GM21526 (cell line): ENCODE data around the gene CREB3L2.
"Not testable (repeated sequence)": the region's sequence is repeated elsewhere in the genome, so short reads cannot be mapped to it uniquely, and the experiment has no call there.

Source experiments
- ATAC-seq: cut with Tn5 transposase; IDR thresholded peaks from one replicate; pipeline ENCODE4 v1.9.1; 2021; ENCODE audit warnings: moderate library complexity; ENCODE audit not compliant: unreplicated experiment, low FRiP score

The CREB3L2 gene

DNA sequence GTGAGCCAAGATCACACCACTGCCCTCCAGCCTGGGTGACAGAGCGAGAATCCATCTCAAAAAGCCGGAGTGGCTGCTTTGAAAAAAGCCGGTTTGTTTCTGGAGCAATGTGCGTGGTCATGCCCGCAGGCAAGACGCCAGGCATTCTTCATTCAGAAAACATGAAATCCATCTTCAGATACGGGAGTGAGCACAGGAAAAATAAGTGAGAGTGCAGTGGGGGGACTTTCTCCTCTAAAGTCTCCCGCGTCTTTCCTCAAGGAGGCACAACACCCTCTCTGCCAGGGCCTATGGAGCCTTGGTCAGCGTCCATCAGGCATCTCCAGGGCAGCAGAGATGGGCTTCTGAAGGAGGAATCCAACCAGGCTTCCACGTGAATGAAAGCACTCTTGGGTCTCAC lies 92.8 kb downstream of the CREB3L2 start:
- ATAC-seq: no peak

DNA sequence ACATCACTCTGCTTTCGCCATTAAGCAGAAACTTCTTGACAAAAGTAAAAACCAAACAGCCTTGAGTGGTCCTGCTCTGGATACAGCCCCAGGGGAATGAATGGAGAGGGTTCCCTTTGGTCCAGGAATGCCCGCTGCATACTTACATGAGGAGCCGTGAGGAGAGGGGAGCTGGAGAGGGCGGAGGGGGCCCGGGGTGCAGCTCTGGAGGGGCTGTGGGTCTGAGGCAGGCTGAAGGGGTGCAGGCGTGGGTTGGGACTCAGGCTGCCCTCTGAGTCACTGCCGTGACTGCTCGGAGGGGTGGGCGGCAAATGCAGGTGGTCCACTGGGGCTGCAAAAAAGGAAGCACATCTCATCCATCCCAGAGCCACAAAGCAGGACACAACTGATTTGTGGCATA lies 93.8 kb downstream of the CREB3L2 start:
- no peak for ATAC-seq

DNA sequence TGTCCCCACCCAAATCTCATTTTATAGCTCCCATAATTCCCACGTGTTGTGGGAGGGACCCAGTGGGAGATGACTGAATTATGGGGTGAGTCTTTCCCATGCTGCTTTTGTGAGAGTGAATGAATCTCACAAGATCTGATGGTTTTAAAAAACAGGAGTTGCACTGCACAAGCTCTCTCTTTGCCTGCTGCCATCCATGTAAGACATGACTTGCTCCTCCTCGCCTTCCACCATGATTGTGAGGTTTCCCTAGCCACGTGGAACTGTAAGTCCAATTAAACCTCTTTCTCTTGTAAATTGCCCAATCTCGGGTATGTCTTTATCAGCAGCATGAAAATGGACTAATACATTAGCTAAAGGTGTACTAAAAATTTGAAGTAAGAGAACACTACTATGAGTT lies 95.2 kb downstream of the CREB3L2 start:
- ATAC-seq: not testable (repeated sequence)

DNA sequence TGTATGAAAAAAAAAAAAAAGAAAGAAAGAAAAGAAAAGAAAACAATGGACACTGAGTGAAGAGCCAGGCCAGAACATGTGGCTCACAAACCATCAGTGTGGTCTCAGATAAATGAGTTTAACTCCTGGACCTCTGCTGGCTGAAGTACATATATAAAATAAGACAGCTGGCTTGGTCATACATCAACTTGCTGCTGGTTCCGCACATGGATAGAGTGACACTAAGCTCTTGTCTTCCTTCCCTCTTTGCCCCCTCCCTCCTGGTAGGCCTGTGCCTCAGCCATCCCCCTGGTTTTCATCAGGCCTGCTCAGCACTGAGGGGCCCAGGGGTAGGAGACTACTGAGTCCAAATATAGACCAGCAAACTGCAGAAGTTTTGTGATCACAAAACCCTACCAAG lies 97.1 kb downstream of the CREB3L2 start:
- no peak for ATAC-seq

DNA sequence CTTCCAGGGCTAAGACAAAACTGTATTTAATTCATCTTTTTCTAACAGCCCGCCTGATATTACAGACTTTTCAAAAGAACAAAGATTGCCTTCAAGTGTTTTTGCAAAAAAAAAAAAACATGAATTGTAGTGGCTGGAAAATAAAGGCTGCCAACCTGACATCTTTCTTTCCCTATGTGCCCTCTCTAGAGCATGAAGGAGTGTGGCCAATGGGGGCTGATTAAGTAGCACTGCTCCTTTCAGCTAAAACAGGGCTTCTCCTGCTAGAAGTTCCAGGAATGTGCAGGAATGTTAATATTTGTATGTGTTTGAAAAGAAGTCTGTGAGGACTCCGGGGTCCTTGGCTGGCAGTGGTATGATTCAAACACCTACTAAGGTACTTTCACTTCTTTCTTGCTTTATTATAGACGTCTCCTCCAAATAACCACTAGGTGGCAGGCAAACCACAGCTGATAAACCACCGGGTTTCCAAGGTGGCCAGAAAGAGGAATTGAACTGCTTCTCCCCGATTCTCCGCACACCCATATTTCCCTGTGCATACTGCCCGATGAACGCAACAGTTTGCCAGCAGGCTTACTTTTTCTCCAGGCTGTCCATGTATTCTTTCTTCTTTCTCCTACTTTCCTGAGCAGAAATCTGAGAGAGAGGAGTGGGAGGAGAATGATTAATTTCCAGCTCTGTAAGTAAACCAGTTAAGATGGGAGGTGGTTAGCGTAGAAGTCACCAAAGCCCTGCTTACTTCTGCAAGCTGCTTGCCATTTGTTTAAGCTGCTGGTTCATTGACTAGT lies 98.3 kb downstream of the CREB3L2 start:
- peak; percentile 78 for ATAC-seq

DNA sequence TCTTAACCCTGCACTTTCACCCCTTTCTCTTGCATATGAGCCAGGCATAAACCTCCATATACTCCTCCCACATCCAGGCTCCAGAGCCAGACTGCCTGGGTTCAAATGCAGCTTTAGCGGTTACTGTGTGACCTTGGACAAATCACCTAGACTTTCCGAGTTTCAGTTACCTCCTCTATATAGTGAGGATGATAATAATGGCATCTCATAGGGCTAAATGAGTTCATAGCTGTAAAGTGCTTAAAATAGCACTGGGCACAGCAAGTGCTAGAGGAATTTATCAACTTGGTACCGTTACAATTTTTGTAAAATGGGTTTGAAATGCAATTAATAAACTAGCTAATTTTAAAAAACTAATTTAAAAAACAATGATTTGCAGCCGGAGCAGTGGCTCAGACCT lies 101.7 kb downstream of the CREB3L2 start:
- no peak for ATAC-seq

DNA sequence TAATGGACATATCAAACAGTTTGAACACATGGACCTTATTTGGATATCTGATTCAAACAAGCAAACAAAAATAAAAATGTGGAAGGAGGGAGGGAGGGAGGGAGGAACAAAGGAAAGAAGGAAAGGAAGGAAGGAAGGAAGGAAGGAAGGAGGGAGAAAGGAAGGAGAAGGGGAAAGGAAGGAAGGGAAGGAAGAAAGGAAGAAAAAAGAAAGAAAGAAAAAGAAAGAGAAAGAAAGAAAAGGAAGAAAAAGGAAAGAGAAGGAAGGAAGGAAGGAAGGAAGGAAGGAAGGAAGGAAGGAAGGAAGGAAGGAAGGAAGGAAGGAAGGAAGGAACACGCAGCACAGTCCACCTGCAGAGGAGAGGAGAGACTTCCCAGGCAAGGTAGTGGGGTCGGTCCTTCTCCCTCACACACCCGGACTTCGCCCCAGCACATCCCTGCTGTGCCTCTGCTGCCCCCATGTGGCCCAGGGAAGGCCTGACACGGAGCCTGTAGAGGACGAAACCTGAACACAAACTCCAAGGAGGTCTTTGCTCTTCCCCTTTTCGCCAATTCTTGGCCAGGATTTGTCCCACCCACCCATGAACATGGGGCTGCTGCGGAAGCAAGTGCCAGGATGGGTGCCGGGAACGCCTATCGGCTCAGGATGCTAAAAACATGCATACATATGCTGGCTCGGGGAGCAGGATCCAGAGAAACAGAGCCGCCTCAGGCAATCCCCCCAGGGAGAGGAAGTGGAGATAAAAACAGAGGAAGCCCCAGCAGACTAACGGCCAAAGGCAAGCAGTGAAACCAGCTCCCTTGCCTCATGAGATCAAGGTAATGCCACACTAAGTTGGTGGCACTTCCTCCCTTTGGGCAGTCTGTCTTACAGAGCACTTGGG lies 102.8 kb downstream of the CREB3L2 start:
- ATAC-seq: peak; percentile 65

DNA sequence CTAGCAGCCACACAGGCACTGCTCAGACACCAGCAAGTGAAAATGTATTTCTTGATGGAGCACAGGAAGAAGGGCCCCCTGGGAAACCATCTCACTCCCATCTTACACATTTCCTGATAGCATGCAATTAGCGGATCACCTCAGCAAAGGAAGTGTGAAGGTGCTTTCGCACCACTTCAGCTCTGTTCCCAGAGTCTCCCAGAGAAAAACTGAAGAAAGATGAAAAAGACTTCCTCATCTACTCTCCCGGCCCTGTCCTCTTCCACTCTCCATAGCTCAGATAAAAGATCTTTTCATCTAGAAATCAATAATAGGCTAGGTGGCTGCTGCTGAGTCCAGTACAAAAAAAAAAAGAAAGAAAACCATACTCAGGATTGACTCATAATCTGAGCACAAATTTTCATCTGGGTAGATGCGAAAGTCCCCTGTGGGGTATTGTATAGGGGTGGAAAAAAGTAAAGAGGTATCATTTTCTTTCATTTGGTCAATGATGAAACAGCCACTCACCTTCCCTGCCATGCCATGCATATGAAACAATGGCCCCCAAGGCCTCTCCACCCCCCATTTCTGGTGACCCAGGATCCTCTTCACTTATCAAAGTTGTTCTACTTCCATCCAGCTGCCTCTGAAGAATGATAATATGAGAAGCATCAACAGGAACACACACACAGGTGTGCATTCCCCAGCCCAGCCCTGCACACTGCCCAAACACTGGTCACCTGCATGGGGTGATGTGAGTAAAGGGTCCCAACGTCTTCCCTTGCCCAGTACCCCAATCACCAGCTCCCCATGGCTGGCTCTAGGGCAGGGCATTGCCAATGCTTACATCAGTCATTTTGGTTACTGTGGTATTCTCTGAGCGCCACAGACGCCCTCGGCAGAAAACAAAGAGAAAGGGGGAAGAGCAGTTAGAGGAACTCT lies 106.3 kb downstream of the CREB3L2 start:
- peak; percentile 74 for ATAC-seq

DNA sequence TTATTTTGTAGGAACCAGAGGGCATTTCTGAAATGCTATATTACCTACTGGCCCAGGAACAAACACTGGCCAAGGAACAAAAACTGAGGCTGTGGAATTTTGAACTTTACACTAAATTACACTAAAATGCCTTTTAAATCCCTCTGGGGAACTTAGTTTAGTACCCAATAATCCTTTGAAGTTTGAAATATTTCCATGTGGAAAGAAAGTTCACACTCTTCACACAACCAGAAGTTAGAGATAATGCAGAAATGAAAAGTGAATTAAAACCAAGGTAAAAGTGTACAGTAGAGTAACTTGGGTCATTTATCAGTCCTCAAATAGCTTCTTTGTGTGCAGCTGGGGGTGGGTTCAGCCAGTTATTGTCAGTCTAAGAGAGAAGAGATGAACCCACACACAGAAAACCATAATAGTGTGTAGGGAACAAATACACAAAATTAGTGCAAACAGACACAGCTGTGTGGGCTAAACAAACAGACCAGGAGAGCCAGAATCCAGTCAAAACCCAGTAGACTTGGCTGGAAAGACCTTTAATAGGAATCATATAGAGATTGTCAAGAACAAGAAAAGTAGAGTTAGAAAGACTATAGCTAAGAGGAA lies 108.6 kb downstream of the CREB3L2 start:
- no peak for ATAC-seq

DNA sequence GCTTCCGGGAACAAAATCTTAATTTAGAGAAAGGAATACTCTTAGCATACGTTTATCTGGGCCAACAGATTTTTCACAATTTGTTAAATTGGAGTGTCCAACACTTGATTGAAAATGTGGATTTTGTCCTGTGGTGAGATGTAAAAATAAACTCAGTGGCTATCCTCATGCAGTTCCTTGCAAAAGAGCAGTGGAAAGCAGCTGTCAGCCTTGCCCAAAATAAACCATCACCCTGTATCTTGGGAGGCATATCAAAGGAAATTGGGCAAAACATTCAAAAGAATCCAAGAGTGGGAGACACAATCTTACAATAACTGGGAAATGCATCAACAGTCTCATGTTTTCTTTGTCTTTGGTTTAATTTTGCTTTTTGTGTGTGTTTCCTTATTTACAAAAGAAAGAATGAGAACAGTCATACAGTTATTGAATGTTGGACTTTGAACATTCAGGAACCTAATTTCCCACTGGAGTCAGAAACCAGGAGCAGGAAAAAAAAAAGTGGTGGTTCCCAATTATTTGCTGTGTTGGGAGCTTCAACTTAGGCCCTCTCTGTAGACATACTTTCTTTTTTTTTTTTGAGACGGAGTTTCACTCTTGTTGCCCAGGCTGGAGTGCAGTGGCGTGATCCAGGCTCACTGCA lies 110.8 kb downstream of the CREB3L2 start:
- no peak for ATAC-seq

DNA sequence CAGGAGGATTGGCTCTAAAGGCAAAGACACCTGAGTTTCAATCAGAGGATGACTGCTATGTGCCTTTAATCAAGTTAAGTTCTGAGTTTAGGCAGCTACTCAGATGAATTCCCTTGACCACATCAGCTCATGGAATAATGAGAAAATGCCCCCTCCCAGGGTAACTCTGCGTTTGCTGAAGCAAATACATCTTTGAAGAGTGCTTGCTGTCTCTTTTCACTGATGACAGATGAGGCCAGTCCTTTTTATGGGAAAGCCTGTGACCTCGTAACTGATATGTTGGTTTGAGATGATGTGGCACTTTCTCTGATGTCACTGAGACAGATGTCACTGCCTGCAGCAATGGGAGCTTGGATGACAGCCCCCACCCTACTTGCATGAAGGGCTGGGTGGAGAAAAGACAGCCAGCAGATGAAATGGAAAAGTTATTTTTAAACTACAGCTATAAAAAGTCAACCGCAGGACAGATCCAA lies 111.4 kb downstream of the CREB3L2 start:
- no peak for ATAC-seq

DNA sequence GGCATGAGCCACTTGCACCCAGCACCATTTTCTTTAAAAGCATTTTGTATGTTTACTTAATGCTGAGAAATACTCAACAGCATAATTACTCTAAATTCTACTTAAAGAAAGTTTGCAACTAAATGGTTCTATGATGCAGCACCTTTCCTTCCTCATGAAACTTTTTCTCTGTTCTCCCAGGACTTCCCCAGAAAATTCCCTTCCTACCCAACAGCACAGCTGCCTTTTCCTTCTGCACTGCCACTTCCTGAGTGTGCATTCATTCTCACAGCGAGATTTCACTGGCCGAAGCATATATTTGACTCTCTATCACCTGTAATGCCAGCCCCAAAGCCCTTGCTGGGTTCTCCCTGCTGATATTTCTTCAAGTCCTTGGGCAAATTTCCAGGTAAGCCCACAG lies 113.6 kb downstream of the CREB3L2 start:
- ATAC-seq: no peak

DNA sequence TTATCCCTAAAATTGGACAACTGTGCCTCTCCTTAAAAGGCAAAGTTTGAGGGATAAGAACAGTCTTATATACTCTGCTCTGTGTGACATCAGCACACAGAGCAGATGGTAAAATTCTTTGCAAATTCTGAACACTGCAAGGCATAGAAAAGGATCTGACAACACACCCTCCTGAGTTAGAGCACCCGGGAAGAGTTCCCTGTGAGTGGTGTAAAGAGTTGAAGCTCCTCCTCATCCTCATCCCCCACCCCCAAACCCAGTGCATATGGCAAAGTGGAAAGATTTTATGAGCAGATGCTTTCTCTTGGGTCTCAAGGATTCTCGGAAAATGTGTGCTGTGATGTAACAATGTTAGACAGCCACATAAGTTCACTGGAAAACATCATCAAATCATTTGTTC lies 115.1 kb downstream of the CREB3L2 start:
- no peak for ATAC-seq

DNA sequence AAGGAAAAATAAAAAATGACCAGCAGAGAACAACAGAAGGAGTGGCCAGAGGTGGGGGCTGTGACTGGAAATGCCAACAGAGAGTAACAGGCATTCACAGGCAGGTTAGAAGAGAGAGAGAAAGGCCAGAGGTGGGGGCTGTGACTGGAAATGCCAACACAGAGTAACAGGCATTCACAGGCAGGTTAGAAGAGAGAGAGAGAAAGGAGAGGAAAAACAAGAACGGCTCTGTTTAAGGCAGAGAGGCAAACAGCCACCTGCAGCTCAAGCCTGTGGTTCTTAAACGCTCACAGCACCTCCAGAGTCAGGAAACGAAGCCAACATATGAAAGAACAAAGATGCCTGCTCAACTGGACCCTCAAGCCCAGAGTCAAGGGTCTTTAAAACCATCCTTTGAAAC lies 115.6 kb downstream of the CREB3L2 start:
- ATAC-seq: no peak

DNA sequence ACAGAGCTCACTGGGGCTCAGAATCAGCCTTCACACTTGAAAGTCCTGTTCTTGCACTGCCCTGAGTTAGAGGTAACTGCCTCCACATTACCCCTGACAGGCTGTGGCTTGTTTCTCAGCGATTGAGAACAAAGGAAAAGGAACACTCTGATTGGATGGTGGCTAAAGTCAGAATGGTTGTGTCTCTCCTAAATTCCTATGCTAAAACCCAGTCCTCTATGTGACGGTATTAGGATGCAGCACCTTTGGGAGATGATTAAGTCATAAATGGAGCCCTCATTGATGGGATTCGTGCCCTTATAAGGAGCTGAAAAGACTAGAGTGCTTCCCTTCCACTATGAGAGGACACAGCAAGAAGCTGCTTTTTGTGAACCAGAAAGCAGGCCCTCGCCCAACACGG lies 116.2 kb downstream of the CREB3L2 start:
- ATAC-seq: no peak

DNA sequence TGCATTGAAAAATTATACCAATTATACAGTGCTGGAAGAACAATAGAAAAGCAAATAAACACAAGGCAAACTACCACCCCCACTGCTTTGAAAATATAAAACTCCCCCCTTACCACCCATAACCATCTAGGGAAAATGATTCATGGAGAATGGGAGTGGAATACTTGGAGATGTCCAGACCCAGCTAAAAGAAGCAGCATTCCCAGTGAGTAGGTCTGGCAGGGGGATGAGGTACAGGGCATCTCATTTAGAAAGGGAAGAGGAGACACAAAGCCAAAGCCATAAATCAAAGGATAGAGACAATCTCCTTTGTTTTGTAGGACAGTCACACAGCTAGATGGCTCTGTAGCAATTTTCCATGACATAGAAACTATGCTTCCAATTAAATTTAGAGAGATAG lies 119.1 kb downstream of the CREB3L2 start:
- no peak for ATAC-seq

DNA sequence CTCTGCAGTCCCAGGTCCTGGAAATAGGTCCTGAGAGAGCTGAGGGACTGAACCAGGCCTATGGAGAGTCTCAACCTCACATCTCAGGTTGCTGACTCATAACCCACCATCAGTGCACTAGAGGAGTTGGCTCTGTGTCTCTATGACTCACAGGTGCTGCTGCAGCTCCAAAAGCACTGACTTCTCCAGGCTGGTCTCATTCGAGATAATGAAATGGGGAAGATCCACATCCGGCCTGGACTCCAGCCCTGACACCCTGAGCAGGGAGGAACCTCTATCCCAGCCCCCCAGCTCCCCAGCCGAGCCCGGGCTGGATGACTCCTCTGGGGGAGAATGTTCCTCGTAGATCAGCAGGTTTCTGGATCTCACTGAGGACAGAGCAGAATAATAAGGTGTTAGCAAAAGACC lies 119.6 kb downstream of the CREB3L2 start:
- peak; percentile 78 for ATAC-seq

DNA sequence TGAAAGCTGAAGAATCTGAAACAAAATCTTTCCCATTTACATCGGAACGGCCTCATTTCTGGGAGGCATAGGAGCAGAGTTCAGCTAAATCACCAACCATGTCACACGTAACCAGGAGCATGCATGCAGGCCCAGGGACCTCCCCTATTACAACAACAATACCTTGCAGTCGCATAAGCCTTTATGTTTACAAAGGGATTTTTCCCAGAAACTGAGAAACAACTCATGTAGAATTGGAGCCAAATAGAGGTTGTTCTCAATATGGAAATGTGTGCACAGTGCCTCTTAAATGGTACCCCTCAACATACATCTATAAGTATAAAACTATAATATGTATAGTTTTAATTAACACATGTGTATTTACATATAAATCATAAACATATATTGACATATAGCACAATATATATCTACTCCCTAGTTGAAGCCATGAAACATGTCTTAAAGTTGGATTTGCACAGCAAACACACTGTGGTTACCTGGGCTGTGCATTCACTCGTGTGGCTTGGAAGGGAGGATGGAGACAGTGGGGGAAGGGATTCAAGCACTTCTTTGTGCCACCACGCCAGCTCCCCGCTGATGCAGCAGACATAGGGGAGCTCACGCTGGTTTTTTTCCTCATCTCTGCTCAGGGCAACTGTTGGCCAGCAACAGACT lies 120.2 kb downstream of the CREB3L2 start:
- ATAC-seq: no peak

DNA sequence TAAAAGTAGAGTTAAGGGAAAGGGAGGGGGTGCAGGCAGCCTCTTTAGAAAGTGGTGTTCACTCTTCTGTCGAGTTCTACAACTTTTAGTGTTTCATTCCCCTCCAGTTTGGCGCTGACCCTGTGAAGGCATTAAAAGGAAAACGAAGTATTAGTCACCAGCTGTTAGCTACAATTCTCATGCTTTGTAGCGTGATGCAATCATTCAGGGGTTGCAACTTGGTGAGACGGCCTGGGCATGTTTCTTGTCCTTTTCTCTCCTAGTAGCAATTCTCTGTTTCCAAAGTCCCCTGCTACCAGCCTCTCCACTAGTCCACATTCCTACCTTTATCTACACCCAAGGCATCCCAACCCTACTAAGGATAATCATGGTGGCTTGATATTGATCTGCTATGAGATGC lies 121.5 kb downstream of the CREB3L2 start:
- no peak for ATAC-seq
